GM10266 (cell line): ENCODE measurements around the gene EPHB1.

Source experiments
- DNase-seq: peaks from one replicate; pipeline ENCODE4 v3.0.0; 2012; ENCODE audit errors: extremely low spot score
- TF ChIP-seq, protein P1 (sequence below): IDR thresholded peaks from 2 replicates; pipeline ENCODE4 v1.5.1; 2012; ENCODE audit warnings: mild to moderate bottlenecking, low read depth; ENCODE audit not compliant: control insufficient read depth, insufficient read depth; ENCODE audit errors: missing control alignments

Gene EPHB1

DNA sequence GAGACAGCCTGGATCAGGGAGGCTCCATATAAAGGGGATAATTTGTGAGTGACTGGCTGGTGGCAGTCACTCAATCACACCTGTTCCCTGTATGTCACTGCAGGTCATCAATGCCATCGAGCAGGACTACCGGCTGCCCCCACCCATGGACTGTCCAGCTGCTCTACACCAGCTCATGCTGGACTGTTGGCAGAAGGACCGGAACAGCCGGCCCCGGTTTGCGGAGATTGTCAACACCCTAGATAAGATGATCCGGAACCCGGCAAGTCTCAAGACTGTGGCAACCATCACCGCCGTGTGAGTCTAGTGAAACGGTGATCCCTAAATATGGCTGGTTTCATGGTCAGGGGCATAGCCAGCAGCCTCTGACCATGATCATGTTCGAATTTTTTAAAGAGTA is 453.2 kb downstream of the EPHB1 start:
- TF ChIP-seq, protein P1, sequence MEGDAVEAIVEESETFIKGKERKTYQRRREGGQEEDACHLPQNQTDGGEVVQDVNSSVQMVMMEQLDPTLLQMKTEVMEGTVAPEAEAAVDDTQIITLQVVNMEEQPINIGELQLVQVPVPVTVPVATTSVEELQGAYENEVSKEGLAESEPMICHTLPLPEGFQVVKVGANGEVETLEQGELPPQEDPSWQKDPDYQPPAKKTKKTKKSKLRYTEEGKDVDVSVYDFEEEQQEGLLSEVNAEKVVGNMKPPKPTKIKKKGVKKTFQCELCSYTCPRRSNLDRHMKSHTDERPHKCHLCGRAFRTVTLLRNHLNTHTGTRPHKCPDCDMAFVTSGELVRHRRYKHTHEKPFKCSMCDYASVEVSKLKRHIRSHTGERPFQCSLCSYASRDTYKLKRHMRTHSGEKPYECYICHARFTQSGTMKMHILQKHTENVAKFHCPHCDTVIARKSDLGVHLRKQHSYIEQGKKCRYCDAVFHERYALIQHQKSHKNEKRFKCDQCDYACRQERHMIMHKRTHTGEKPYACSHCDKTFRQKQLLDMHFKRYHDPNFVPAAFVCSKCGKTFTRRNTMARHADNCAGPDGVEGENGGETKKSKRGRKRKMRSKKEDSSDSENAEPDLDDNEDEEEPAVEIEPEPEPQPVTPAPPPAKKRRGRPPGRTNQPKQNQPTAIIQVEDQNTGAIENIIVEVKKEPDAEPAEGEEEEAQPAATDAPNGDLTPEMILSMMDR = no peak
- no peak for DNase-seq

DNA sequence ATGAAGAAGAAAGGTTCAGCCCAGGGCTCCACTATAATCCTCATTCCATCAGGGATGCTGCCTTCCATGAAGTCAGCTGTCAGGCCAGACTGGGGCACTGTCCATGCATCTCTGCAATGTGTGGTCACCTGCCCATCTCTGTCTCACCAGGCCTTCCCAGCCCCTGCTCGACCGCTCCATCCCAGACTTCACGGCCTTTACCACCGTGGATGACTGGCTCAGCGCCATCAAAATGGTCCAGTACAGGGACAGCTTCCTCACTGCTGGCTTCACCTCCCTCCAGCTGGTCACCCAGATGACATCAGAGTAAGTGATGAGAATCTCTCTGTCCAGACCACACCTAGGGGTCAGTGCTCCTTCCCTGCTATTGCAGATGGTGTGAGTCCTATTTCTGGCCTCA is 454.1 kb downstream of the EPHB1 start:
- TF ChIP-seq, protein P1 = no peak
- DNase-seq = no peak

DNA sequence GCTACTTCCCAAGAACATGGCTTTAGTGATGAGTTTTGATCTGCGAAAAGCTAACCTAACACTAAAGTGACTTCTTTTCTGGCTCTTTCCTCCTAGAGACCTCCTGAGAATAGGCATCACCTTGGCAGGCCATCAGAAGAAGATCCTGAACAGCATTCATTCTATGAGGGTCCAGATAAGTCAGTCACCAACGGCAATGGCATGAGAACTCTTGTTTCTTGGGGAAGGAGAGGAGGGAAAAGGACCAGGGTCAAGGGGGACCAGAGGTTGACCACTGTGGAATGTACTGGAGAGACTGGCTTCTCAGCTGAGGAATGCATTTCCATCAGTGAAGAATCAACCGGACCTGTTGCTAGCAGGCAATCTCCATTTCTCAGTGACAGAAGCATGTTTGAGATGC is 463.9 kb downstream of the EPHB1 start:
- DNase-seq = no peak
- TF ChIP-seq, protein P1 = no peak

DNA sequence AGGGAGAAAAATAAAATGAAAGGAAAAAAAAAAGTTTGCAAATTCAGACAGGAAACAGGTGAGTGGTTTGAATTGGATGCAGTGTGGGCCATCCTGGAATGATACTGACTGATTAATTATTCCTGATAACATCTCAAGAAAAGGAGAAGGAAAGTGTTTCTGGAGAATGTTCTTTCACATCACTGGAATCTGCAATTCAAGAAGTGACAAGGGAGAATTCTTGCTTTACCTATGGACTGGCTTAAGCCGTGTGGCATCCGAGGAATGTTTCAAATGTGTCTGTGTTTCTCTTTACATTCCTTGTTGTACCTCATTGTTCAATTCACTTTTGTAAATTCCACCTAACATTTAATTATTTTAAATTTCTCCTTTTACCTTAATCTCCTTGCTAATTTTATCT is 465.0 kb downstream of the EPHB1 start:
- no peak for DNase-seq
- TF ChIP-seq, protein P1 = no peak

DNA sequence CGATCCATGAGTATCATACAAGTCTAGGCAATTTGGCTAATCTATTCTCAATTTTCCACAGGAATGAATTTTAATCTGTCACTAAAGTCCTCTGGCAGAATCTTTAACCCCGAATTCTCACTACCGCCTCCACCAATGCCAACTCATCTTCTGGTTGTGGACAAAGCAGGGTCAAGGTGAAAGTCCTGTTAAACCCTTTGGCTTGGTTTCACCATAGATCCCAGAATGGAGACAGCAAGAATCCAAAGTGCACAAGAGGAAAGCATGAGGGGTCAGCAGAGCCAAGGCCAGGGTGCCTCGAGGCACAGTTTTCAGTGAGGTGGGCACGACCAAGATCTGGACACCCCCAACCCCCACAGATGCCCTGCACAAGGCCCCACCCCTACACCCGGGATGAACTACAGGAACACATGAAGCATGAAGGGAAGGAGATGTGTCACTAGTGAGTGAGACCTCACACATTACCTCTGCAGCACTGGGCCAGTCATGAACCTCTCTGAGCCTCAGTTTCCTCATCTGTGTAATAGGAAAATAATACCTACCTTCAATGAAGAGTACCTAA is 466.2 kb downstream of the EPHB1 start:
- TF ChIP-seq, protein P1 = no peak
- no peak for DNase-seq

DNA sequence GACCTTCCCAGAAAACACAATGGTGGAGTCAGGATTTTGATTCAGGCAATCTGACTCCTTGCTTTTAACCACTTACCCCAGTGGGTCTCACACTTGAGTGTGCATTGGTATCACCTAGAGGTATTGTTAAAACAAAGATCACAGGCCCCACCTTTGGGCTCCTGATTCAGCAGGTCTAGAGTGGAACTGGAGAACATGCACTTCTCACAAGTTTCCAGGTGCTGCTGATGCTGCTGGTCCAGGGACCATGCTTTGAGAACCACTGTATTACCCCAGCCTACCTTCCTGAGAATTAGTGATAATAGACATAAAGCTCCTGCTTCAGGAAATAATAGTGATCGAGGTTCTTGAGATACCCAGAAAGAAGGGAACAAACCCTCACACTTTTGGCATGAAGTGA is 466.9 kb downstream of the EPHB1 start:
- TF ChIP-seq, protein P1 = no peak
- no peak for DNase-seq

DNA sequence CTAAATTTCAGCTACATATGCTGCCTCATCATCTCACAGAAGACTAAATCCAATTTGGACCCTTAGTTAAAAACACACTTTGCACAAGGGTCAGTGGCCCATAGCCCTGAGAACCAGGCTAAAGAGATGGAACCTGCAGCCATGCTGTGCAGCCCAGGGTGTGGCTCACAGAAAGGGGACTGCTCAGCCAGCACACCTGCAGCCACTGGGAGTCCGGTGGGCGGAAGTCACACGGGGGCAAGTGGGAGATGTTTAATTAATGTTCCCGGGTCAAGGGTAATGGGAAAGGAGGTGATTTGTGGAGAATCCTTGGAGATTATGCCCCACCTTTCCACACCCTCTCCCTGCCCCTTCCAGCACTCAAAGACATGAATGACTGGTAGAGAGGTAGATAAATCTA is 467.4 kb downstream of the EPHB1 start:
- DNase-seq = no peak
- TF ChIP-seq, protein P1 = no peak
